Prostate gland (tissue), 2 donors: ENCODE measurements around the gene ULK4.

Source experiments
- CTCF ChIP-seq, 4 experiments: fragments of 200-600 bp in 2 of 4; fragments of 450-650 bp in 2 of 4; sonication (generic) in 2 of 4; IDR thresholded peaks; 1 replicate in 3 of 4; 2 replicates in 1 of 4; pipeline ENCODE4 v1.5.1; 2016 to 2019; ENCODE audit warnings: antibody characterized with exemption in 4 of 4, mild to moderate bottlenecking in 2 of 4, moderate library complexity in 2 of 4
- POLR2AphosphoS5 ChIP-seq: sonication (generic); formaldehyde crosslinking; IDR thresholded peaks from one replicate; pipeline ENCODE4 v1.6.1; 2017; ENCODE audit warnings: antibody characterized with exemption

- TF ChIP-seq CTCF (IDR thresholded peaks at IDR 0.05) (no peak), POLR2AphosphoS5 (no peak)
Measured at GRCh38 chr3:41417574-41417973, 544.3 kb downstream of the ULK4 start.
